Measurements from ENCODE around the gene AMH. TPM values are rescaled to one million over a fixed set of nuclear protein-coding genes. Genes with fewer than 3 reads are reported as not detected.

AMH gene
- total and polyA plus RNA-seq, 9 donors: 0.80 to 12.0 (median 1.3) TPM; not detected in 1

- intact Hi-C loops (cut with DNase I): loop anchor here in 1 of 4 donors (10.0 kb wide), 1 partner anchor 366 kb away; no protein-coding TSS in a partner anchor
- no peaks in the 10 kb centered on the region for H3K36me3 ChIP-seq
These were observed 750 bp upstream of the AMH start for GRCh38 chr19:2248136-2249009.

DNA sequence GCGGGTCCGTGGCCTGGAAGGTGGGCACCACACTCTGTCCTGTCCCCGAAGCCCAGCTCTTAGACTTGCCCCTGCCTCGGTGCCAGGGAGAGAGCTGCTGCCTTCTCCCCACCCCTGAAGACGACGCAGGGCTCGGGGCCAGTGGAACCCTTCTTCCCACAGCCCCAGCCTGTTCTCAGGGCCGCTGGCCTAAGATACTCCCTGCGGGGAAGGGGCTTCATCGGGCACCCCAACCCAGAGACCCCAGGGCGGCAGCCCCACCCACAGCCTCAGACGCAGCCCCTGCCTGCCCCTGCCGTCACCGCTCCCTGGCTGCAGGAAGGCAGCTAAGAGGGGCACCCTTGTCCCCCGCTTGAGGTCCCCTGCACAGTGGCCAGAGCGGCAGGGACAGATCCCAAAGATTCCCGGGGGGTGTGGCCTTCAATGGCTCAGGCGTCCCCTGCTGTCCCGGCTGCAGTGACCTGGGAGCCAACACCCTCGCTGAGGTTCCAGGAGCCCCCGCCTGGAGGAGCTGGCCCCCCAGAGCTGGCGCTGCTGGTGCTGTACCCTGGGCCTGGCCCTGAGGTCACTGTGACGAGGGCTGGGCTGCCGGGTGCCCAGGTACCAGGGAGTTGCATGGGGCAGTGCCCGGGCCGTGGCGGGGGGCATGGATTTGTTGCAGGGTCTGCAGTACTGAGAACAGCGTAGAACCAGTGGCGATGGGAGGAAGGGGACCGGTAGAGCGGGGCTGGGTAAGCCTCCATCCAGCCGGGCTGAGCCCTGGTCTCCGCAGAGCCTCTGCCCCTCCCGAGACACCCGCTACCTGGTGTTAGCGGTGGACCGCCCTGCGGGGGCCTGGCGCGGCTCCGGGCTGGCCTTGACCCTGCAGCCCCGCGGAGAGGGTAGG, 1.0 kb downstream of the AMH start:
- H3K9me3 ChIP-seq: no peaks in the 10 kb centered on the region
- H3K27me3 ChIP-seq: peaks cover 16% of the 10 kb centered on the region
- TF ChIP-seq EP300 (IDR thresholded peaks at IDR 0.05) (no peak), CTCF (IDR thresholded peaks at IDR 0.05) (no peak), POLR2A (IDR thresholded peaks at IDR 0.05) (no peak)
- H3K27ac ChIP-seq: no peak overlapping the region
- H3K4me1 ChIP-seq (ENCODE audit: insufficient read depth): peaks cover 17% of the 10 kb centered on the region
- no peak overlapping the region for H3K4me3 ChIP-seq
- peak in 1 of 5 donors; percentile 23 for DNase-seq
- 13 to 24% (median 19%) methylated on average over 33 to 43 of the region's 43 CpGs for WGBS, 3 donors
- H3K36me3 ChIP-seq: no peaks in the 10 kb centered on the region
- intact Hi-C loops (cut with DNase I): loop anchor here in 1 of 4 donors (10.0 kb wide), 1 partner anchor 365 kb away; no protein-coding TSS in a partner anchor

More at GRCh38 chr19:2248136-2249009, 750 bp upstream of the AMH start:
- no peak for TF ChIP-seq CTCF (IDR thresholded peaks at IDR 0.05)
- TF ChIP-seq EP300 (IDR thresholded peaks at IDR 0.05): no peak
- TF ChIP-seq POLR2A (IDR thresholded peaks at IDR 0.05): no peak
- peaks cover 16% of the 10 kb centered on the region for H3K27me3 ChIP-seq
- H3K27ac ChIP-seq: no peak overlapping the region
- 75 to 78% (median 75%) methylated on average over 16 to 21 of the region's 21 CpGs for WGBS, 3 donors
- no peak for DNase-seq
- no peak overlapping the region for H3K4me3 ChIP-seq
- peaks cover 17% of the 10 kb centered on the region for H3K4me1 ChIP-seq (ENCODE audit: insufficient read depth)
- H3K9me3 ChIP-seq: no peaks in the 10 kb centered on the region

GRCh38 chr19:2250766-2251105, 1.6 kb downstream of the AMH start:
- Histone ChIP-seq H3K36me3 (no peaks in the 10 kb centered on the region), H3K27me3 (peaks cover 16% of the 10 kb centered on the region), H3K27ac (no peak overlapping the region), H3K9me3 (no peaks in the 10 kb centered on the region), H3K4me1 (ENCODE audit: insufficient read depth) (peaks cover 17% of the 10 kb centered on the region), H3K4me3 (no peak overlapping the region)
- no peak for TF ChIP-seq EP300 (IDR thresholded peaks at IDR 0.05)
- TF ChIP-seq CTCF (IDR thresholded peaks at IDR 0.05): no peak
- no peak for TF ChIP-seq POLR2A (IDR thresholded peaks at IDR 0.05)
- intact Hi-C loops (cut with DNase I): no loop called here
- no peak for DNase-seq
- 2 to 4% (median 2%) methylated on average over 30 to 40 of the region's 40 CpGs for WGBS, 3 donors

Measured in ovary (tissue), 9 donors.